GM03348 (cell line): ENCODE data around the gene TTLL8.

Experiments used
- DNase-seq: peaks from one replicate; pipeline ENCODE4 v3.0.0; 2012; ENCODE audit warnings: low spot score

Gene TTLL8

DNA sequence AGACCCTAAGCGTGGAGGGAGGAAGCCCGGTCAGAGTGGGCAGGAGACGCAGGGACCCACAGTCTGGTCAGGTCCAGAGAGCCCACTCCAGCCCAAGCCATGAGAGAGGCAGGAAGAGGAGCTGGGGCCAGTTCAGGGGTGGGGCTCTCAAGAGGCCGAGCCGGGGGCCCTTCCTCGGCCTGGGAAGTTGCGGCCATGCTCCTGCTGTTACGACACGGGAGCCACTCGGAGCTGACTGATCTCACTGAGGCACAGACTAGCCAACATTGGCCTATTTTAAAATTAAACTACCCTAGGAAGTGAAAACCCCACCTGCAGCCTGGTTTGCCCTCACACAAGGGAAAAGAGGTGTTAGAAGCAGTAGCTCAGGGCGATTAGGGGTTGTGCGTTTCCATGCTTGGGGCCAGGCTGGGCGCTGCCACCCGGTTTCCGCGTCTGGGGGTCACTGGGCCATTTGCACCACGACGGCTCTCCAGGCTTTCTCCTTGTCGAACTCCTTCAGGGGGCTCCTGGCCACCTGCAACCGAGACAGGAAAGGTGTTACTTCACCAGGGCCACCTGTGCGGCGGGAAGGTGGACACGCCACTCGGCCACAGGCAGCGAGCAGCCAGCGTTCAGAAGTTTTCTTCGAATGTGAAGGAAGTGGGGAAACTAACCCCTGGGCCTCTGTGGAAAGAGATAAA is 3.2 kb upstream of the TTLL8 start:
- no peak for DNase-seq

DNA sequence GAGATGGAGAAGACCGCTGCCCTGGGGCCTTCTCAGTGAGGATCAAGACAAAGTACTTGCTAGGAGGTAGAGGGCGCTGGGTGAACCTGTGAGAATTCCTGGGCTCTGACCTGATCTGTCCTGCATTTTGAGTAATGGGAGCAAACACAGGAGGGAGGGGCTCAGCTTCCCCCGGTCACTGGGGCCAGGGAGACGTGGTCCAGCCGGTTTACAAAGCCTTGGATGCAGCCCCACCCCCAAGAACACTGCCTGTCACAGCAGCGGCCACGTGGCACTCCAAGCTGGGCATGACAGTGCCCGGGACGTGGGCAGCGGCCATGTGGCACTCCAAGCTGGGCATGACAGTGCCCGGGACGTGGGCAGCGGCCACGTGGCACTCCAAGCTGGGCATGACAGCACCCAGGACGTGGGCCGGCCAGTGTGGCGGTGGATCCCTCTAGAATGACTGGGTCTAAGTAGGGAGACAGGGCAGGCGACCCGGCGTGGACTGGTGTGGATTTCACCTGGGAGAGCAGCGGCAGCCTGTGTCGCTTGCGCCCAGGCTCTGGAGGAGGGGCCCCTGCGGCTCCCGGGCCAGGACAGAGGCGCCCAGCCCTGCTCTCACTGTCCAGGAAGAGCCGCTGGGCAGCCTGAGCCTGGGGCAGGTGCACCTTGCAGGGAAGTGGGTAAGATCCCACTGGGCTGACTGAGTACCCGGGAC is 2.5 kb upstream of the TTLL8 start:
- DNase-seq: no peak

DNA sequence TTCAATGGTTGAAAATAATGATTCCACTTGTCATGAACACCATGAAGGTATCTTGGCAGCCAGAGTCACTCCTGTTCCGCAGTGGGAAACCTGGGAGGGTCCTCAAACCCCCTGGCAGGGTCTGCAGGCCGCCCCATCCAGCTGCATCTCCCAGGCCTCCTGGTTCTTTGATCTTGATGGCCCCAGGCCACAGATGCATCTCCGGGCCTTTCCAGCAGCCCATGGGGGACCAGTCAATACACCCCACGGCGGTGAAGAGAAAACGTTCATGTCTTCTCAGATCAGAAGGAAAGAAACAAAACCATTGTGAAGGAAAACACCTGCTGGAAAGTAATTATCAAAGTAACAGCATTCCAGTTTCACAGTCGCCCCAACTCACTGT is 1.8 kb upstream of the TTLL8 start:
- no peak for DNase-seq

DNA sequence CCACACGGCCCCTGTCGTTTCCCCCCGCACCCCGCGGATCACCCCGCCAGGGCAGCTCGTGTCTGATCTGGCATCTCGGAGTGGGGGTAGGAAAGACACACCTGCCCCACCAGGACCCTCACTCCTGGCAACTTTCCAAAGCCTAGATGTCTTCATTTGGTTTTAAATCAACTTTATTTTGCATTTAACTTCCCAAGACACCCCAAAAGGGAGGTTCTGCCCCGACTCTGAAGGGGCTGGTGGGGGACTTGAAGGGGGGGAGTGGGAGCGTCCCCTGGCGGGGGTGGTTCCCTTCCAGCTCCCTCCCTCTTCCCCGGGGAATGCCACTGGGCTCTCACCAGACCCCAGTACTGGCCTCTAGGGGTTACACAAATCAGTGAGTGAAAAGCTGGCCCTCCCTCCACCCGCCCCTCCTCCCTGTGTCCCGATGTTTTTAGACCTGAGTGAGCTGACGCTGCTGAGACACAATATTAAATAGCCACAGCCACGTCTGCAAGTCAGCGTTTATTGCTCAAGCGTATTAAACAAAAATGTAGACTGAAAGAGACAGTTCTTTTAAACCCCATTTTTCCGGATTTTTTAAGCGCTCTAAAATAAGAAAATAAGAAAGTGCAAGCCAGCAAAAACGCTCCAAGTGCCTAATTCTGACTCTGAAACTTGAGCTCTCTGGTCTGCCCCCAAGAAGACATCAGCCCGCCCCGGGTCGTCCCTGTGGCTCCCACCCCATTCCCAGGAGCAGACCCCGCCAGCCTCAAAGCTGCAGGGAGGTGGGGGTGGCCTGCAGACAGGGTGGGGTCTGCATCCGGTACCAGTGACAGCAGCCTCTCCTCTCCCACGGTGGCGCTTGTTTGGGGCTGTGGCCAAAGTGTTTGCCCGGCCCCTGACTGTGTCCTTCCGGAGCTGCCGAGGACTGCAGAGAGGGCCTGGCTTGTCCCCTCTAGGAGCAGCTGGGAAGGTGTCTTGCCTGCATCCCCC is 1.1 kb upstream of the TTLL8 start:
- peak; percentile 60 for DNase-seq

DNA sequence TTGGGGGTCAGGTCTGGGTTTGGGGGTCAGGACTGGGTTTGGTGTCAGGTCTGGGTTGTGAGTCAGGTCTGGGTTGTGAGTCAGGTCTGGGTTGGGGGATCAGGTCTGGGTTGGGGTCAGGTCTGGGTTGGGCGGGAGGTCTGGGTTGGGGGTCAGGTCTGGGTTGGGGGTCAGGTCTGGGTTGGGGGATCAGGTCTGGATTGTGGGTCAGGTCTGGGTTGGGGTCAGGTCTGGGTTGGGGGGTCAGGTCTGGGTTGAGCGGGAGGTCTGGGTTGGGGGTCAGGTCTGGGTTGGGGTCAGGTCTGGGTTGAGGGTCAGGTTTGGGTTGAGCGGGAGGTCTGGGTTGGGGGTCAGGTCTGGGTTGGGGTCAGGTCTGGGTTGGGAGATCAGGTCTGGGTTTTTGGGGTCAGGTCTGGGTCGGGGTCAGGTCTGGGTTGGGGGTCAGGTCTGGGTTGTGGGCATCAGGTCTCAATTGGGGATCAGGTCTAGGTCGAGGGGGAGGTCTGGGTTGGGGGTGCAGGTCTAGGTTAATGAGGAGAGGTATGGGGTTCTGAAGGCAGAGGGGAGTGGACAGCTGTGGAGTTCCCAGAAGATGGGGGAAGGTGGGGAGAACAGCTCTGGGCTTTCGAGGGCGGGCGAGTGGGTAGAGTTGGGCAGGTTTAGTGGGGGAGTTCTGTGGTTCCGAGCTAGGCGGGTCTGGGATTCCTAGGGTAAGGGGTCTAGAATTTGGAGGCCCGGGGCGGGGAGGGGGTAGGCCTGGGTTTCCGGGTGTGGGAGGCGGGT is 629 bp downstream of the TTLL8 start:
- no peak for DNase-seq

DNA sequence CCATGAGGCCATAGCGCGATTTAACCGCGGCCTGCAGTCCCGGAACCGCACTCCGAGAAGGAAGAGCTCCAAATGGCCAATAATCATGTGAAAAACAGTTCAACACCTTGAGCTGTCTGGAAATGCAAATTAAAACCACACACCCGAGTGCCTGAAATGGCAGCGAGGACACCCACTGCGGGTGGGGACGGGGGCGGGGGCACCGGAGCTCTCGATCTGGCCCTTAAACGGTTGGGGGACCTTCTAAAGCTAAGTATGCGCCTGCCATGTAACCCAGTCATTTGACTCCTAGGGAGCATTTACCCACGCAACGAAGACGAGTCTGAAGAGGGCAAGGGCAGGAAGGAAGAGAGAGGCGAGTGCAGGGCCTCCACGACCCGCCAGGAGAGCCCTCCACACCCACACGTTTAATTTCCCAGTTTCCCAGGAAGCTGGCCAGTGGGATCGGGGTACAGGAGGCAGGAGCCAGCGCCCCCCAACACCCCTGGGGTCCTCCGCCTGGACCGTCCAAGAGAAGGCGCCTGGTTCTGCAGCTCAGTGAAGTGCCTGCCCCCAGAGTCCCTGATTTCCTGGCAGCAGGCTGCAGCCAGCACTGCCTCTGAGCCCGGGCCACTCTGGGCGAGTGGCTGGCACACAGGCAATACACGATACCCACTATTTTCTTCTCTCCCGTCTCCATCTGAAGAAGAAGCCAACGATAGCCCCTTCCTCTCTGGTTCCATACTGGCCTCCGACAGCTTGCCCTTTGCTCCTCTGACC is 1.7 kb downstream of the TTLL8 start:
- DNase-seq: no peak

DNA sequence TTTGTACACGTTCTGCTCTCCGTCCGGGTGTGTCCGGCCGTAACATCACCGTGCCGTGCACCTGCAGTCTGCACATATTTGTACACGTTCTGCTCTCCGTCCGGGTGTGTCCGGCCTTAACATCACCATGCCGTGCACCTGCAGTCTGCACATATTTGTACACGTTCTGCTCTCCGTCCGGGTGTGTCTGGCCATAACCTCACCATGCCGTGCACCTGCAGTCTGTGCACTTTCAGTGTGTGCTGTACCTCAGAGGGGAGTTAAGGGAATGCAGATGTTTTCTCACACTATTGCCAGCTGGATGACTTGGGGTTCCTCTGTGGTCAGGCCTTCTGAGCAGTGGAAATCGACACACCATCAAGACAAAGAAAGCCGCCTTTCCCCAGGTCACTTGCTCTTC is 4.2 kb downstream of the TTLL8 start:
- no peak for DNase-seq

DNA sequence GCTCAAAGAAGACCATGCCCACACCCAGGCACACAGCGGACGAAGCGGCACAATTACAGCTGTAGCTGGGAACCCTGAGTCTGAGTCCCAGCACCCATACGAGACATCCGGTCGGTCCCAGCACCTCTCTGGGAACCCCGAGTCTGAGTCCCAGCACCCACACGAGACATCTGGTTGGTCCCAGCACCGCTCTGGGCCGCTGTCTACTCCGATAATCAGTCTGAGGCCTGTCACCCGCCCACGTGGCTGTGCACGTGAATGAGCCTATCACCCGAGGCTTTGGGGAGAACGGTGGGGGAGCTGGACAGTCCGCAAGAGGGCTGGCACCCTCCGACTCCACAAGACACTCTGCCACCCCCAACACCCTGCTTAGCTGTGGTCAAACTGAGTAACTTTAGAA is 6.2 kb downstream of the TTLL8 start:
- DNase-seq: no peak

DNA sequence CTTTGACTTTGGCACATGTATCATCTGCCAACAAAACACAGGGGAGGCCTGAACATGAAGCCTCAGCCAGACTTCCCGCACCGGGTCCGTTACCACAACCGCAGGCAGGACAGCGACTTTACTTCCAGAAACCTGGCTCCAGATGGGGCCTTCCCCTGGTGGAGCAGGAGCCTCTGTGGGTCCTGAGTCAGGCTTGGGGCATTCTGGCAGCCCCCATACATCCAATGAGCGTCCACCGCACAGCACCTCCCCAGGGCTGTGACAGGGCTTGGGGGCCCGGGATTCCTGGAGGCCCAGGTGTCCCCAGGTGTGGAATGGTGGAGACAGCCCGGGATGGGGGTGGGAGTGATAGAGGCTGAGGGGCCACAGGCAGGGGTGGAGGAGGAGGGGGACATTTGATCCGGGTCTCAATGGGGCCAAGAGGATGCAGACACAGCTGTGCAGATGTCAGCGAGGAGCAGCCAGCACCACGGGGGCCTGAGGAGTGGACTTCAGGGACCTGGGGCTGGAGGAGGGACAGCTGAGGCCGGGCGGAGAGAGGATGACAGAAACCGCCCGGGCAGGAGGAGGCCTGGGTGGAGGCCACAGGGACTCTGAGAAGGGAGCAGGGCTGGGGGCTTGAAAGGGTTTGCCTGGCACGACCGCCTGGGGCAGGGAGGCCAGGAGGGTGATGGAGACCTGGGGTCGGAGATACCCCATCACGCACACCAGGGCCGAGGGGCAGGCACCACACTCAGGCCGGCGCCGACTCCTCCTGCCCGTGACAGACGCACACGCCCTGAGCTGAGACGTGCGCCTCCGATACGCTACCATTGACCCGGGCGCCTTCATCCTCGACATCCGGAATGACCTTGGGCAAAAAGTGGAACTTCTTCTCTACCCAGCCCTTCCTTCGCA is 8.6 kb downstream of the TTLL8 start:
- no peak for DNase-seq

DNA sequence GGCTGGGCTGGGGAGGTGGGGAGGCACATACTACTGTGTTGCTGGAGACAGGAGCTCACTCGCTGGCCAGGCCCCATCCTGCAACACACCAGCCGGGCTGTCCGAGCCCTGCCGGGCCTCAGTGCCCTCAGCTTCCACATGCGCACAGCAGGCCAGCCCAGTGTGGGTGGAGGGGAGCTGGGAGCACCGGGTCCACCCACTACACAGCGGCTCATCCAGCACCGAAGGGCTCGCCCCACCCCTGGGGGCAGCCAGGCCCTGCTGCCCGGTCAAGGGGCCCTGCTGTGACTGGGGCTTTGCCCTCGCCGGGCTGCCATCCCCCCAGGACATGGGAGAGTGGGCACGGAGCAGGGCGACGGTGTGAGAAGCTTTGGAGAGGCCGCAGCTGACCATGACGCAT is 9.3 kb downstream of the TTLL8 start:
- DNase-seq: no peak

DNA sequence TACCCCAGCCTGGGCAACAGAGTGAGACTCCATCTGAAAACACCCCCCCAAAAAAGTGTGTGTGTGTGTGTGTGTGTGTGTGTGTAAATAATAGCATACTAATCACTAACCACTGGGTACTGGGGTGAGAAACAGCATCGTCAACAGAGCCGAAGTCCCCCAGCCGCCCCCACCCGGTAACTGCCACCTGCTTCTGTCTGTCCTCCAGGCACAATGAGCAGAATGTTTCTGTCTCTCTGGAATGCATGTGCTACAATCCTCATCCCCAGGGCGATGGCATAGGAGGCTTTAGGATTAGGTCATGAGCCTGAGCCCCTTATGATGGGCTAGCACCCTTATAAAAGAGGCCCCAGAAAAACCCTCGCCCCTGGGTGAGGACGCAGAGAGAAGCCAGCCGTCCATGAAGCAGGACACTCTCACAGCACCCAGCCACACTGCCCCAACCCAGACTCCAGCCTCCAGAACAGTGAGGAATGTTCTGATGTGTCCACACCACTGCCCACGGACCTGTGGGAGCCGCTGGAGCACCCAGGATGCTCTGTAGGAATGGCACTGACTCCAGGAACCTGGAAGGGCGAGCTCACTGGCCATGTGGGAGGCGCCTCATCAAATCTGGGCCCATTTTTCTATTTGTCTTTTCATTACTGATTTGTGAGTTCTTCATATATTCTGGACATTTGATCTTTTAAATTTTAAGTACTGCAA is 9.9 kb downstream of the TTLL8 start:
- DNase-seq: no peak

DNA sequence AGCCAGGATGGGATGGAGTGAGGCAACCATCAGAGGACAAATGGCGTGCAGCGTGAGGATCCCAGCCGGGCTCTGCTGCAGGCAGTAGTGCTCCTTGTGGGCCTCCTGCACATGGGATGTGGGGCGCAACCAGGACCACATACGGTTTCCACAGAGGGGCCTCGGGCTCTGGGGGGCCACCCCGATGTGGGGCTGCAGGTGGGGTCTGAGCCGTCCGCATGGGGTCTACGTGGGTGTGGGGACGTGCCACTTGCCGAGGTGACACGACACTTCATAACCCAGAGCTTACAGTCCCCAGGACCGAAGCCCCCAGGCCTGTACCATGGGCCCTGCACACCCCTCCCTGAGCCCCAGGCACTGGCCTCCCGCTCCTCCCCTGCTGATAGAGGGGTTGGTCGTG is 10.8 kb downstream of the TTLL8 start:
- no peak for DNase-seq

DNA sequence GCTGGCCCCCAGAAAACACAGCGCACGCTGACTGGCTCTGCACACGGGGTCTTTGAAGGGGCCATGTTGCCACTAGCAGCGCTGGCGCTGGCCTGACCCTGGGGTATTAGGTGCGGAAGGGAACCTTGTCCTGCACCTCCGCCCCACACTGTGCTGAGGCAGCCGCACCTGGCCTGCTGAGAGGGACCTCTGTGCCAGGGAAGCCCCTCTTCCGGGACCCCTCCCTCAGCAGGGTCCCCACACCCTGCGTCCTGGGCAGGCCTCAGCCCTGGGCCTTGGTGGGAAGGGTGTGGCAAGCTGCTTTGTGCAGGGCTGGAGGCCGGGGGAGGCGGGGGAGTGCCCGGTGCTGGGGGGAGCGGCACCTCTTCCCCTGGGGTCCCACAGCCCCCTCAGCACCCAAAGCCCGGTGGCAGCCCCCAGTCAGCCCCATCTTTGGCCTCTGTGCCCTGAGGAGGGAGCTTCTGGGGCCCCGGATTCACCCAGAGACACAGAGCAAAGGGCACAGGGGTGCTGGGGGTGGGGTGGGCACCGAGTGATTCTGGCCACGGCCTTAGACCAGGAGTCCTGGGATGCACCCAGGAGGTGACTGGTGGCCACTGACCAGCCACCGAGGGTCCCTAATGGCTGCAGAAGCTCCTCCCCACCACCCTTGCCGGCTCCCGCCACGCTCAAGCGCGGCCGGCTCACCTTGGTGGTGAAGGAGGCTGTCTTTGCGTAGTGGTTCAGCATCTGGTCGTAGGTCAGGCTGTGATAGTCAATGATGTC is 11.4 kb downstream of the TTLL8 start:
- no peak for DNase-seq

DNA sequence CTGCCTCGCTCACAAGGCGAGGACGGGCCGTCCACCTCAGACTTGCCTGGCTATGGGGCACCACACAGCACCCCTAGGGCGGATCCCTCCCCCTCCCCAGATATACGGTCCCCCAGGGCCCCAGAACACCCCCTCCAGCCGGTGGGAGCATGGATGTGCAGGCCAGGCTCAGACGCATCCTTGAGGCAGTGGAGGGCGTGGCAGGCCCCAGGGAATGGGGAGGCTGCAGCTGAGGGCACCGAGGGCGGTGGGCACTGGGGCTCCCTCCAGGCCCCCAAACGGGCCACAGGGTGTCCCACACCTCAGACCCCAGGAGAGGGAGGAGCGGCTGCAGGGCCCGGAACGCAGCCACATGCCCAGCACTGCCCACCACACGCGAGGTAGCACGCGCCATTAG is 12.1 kb downstream of the TTLL8 start:
- DNase-seq: no peak

DNA sequence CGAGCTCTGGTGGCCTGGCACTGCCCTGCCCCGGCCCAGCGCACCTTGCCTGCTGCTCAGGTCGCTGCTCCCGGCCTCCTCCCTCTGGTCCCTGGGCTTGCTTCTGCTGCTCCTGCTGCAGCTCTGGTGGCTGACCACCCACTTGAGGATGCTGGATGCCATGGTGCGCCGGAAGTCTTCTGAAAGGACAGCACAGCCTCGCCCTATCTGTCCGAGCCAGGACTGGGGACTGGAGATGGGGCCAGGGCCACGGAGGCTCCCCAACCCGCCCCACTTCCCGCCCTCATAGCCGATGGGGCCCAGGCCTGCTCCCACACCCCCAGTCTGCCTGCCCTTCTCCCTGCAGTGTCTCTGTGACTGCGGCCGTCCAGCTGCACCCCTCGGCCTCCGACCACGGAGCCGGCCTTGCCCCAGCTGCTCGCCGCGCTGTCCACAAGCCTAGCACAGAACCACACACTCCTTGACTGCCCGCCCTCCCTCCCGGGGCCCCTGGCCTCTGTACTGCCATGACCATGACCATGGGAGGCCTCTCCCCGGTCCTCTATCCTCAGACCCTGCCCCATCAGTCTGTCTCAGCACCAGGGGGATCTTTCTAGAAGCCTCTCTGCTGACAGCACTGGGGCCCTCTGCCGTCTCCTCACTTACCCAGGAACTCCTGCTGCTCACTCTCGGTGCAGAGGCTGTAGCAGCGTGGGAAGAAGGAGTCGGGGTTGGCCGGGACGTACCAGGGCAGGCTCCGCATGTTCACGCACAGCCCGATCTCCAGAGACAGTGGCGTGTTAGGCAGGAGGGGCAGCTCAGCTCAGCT is 12.7 kb downstream of the TTLL8 start:
- DNase-seq: peak; percentile 4

DNA sequence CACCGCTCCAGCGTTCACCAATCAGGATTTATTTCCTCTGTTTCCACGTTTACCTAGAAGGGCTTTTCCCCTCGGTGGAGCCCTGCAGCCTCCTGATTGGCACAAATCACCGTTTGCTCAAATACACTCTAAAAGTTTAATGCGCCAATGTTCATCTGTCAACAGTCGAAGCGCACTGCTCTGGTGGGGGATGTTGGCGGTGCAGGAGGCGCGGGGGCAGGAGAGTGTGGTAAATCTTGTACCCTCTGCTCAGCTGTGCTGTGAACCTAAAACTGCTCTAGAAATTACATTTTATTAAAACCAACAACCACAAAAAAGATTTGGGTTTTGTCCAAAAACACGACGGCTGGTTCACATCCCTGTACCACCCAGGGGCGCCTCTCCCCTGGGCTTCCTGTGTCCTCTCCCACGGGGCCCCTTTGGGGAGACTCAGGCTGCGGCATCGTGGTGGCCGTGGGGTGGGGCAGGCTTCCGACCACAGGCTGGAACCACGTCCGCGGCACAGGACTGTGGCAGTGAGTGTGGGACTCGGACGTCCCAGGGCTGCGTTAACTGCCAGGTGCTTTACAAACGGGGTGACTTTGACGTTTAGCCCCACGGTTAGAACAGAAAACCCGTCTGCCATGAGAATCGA is 13.5 kb downstream of the TTLL8 start:
- no peak for DNase-seq

DNA sequence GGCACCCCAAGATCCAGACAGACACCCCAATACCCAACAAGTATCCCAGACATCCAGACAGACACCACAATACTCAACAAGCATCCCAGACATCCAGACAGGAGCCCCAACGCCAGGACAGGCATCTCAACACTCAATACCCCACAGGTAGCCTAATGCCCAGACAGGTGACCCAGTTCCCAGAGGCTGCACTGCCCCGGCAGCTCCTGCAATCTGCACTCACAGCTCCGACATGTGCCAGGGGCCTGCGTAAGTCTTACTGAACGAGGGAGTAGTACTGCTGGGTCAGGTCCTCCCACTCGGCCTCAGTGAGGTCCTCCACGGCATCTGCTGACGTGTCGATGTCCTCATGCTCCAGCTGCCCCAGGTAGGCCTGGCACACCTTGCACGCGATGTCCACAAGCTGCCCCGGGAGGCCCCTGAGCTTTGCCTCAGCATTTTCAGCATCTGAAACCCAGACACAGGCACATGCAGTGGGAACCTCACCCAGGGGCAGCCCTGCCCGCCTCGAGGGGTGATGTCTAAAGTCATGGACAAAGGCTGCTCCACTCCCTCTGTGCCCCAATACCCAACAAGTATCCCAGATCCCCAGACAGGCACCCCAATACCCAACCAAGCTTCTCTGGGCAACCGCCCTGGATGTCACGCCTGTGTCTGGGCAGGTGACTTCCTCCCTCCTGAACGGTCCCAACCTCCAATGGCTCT is 16.6 kb downstream of the TTLL8 start:
- no peak for DNase-seq
